Mucosa of descending colon (tissue), 3 donors: ENCODE data around the gene RBM46. TPM values are rescaled to one million over a fixed set of nuclear protein-coding genes. Genes with fewer than 3 reads are reported as not detected.
"Not testable (repeated sequence)": the region's sequence is repeated elsewhere in the genome, so short reads cannot be mapped to it uniquely, and the experiment has no call there.

Source experiments
- ATAC-seq: fragments of 200-7000 bp; cut with Tn5 transposase; one replicate; pipeline ENCODE4 v1.9.1; 2020; ENCODE audit warnings: mild to moderate bottlenecking, moderate library complexity
- DNase-seq, 3 donors: peaks; one replicate each; pipeline ENCODE4 v3.0.0-alpha.2; 2020
- H3K36me3 ChIP-seq: fragments of 200-600 bp; one replicate; pipeline ENCODE4 v1.8.0; 2021; ENCODE audit warnings: low read depth, mild to moderate bottlenecking
- H3K4me1 ChIP-seq: fragments of 200-600 bp; one replicate; pipeline ENCODE4 v1.8.0; 2021; ENCODE audit warnings: low read depth, mild to moderate bottlenecking
- H3K4me3 ChIP-seq: fragments of 200-600 bp; one replicate; pipeline ENCODE4 v1.8.0; 2021; ENCODE audit warnings: mild to moderate bottlenecking
- H3K9me3 ChIP-seq: fragments of 200-600 bp; one replicate; pipeline ENCODE4 v1.8.0; 2021; ENCODE audit warnings: mild to moderate bottlenecking
- CTCF ChIP-seq: fragments of 200-600 bp; IDR thresholded peaks from one replicate; pipeline ENCODE4 v1.8.0; 2022; ENCODE audit warnings: antibody characterized with exemption, mild to moderate bottlenecking
- intact Hi-C, 2 donors: fragments of 100-400 bp; cut with DNase I in 1 of 2; cut with micrococcal nuclease in 1 of 2; formaldehyde crosslinking; loops; one replicate each; pipeline versions ENCODE4 v1.11.0 to v1.11.1; 2022; cut with DNase I, micrococcal nuclease
- total RNA-seq, 3 donors: library from RNA; stranded (reverse); fragmentation: NEBNext Ultra II Directional in 2 of 3; extraction: Animal tissue kit (Norgen Biotek cat#: 25700) in 2 of 3; gene quantifications; one replicate each; pipeline versions ENCODE4 v1.2.1 to v1.2.4, GENCODE V29; 2021 to 2023
- donor health status: DM: no; HTN: no; CAD: no; lungs with moderate emphysema.
- donor health status: DM: no; HTN: no; CAD: no.
- donor health status: DM: no; HTN: yes; CAD: no.

The RBM46 gene
- total RNA-seq, 3 donors from 2014 or later: not detected

- ATAC-seq (no peak), DNase-seq (no peak)
- Histone ChIP-seq H3K4me3 (no peak overlapping the region), H3K9me3 (peaks cover 12% of the 10 kb centered on the region), H3K36me3 (no peaks in the 10 kb centered on the region), H3K4me1 (no peaks in the 10 kb centered on the region)
- no peak for TF ChIP-seq CTCF
- intact Hi-C loops: no loop called here
These were observed 91.1 kb downstream of the RBM46 start for GRCh38 chr4:154872198-154872597.

- intact Hi-C loops, H3K4me3 ChIP-seq, H3K36me3 ChIP-seq, ATAC-seq, H3K4me1 ChIP-seq: not testable (repeated sequence)
- peak in 1 of 3 donors; percentile 3 for DNase-seq
- peaks cover 12% of the 10 kb centered on the region for H3K9me3 ChIP-seq
These were observed 93.0 kb downstream of the RBM46 start for GRCh38 chr4:154874049-154874448.

- no peaks in the 10 kb centered on the region for H3K4me1 ChIP-seq
- ATAC-seq: peak; percentile 43
- DNase-seq: no peak
- peaks cover 12% of the 10 kb centered on the region for H3K9me3 ChIP-seq
- TF ChIP-seq CTCF: no peak
- H3K4me3 ChIP-seq: no peak overlapping the region
- H3K36me3 ChIP-seq: no peaks in the 10 kb centered on the region
- intact Hi-C loops: no loop called here
These were observed 96.2 kb downstream of the RBM46 start for GRCh38 chr4:154877110-154877760.

Other genes with a start within 250 kb of the RBM46 start
- 10 to 100 TPM; 58.1 to 69.4 (median 63.1) TPM for gene PLRG1, start 230.9 kb upstream of the RBM46 start, total RNA-seq
- 1 to 10 TPM in 1 of 3 donors, under 1 TPM in 1, not detected in 1; 0.63 to 1.0 TPM for gene FGB, start 218.3 kb upstream of the RBM46 start, total RNA-seq
- under 1 TPM in 1 of 3 donors, not detected in 2; 0.84 TPM for gene FGA, start 190.5 kb upstream of the RBM46 start, total RNA-seq
- under 1 TPM in 1 of 3 donors, not detected in 2; 0.69 TPM for gene FGG, start 168.6 kb upstream of the RBM46 start, total RNA-seq
- gene LRAT, start 37.3 kb upstream of the RBM46 start, total RNA-seq: 1 to 10 TPM in 1 of 3 donors, under 1 TPM in 2; 0.14 to 3.2 (median 0.17) TPM